Measurements from ENCODE around the gene THAP11. TPM values are rescaled to one million over a fixed set of nuclear protein-coding genes. Genes with fewer than 3 reads are reported as not detected.

THAP11 gene
- total and polyA plus RNA-seq, 2 of the 13 experiments (the other 11 are each of a cell fraction or from before 2014, with no cell fraction given): 44.2 to 53.4 TPM

DNA sequence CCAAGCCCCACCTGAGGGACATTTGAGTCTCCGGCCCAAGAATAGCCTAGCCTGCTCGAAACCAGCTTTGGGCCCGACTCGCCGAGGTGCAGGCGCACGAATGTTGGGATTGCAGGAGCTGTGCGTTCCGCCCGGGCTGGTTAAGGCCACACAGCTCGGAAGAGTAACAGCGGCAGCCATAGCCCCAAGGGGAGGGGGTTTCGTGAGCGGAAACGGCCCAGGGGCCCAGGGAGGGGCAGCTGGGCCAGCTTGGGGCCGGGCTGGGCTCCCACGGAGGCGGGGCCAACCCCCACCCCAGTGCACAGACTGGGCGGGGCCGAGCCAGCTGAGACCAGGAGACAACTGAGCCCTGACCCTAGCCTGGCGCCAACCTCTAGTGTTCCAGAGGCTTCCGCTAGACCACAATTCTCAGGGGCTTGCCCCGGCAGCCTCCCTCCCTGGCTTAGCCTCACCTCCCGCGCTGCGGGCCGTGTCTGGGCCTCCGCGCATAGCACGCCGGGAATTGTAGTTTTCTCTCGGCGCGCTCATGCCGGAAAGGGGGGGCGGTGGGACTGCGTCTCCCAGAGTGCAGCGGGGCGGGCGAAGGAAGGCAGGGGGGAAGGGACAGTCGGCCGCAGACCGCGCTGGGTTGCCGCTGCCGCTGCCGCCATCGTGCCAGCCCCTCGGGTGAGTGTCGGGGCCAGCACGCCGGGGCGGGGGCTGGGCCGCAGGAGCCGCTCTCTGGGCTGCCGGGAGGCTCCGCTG is 4.4 kb downstream of the THAP11 start, which contains the start of gene NUTF2 (continued):
- TF ChIP-seq ZMYM3 (CRISPR knock-in tag; IDR thresholded peaks at IDR 0.05) (no peak; the same call in 1 of the 2 replicates), NKX3-1 (CRISPR knock-in tag; IDR thresholded peaks at IDR 0.05) (peak; percentile 40), JUND (CRISPR knock-in tag; IDR thresholded peaks at IDR 0.05) (peak; percentile 65; the same call in 1 of the 2 replicates), TEF (CRISPR knock-in tag; IDR thresholded peaks at IDR 0.05) (peak; percentile 32; the same call in 1 of the 2 replicates), ZNF891 (CRISPR knock-in tag; IDR thresholded peaks at IDR 0.05) (peak; percentile 28; the same call in 1 of the 2 replicates), BHLHE40 (IDR thresholded peaks at IDR 0.05; ENCODE audit: low read length) (0 out of 2 replicates have a peak, but pooled peaks have one; percentile 6), ZNF607 (CRISPR knock-in tag; IDR thresholded peaks at IDR 0.05; ENCODE audit: borderline replicate concordance) (peak; percentile 87), DPF2 (CRISPR knock-in tag; IDR thresholded peaks at IDR 0.05; ENCODE audit: borderline replicate concordance, low read depth) (peak; percentile 21; the same call in 1 of the 2 replicates), ZFP90 (CRISPR knock-in tag; IDR thresholded peaks at IDR 0.05; ENCODE audit: borderline replicate concordance) (no peak; the same call in 1 of the 2 replicates), ZNF576 (CRISPR knock-in tag; IDR thresholded peaks at IDR 0.05) (peak; percentile 49; the same call in 1 of the 2 replicates), ZNF644 (CRISPR knock-in tag; IDR thresholded peaks at IDR 0.05; ENCODE audit: low read depth) (no peak), ZNF543 (CRISPR knock-in tag; IDR thresholded peaks at IDR 0.05) (peak; percentile 86), HNF1A (IDR thresholded peaks at IDR 0.05; ENCODE audit: low read depth) (peak; percentile 56; the same call in 1 of the 2 replicates), HNF1A (CRISPR knock-in tag; IDR thresholded peaks at IDR 0.05; ENCODE audit: borderline replicate concordance) (peak; percentile 77; the same call in 1 of the 2 replicates), SIX1 (CRISPR knock-in tag; IDR thresholded peaks at IDR 0.05; ENCODE audit: borderline replicate concordance) (no peak), ZNF253 (CRISPR knock-in tag; IDR thresholded peaks at IDR 0.05; ENCODE audit: borderline replicate concordance) (0 out of 2 replicates have a peak, but pooled peaks have one; percentile 18)
- TF ChIP-seq, protein P1, sequence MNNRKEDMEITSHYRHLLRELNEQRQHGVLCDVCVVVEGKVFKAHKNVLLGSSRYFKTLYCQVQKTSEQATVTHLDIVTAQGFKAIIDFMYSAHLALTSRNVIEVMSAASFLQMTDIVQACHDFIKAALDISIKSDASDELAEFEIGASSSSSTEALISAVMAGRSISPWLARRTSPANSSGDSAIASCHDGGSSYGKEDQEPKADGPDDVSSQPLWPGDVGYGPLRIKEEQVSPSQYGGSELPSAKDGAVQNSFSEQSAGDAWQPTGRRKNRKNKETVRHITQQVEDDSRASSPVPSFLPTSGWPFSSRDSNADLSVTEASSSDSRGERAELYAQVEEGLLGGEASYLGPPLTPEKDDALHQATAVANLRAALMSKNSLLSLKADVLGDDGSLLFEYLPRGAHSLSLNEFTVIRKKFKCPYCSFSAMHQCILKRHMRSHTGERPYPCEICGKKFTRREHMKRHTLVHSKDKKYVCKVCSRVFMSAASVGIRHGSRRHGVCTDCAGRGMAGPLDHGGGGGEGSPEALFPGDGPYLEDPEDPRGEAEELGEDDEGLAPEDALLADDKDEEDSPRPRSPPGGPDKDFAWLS (CRISPR knock-in tag; IDR thresholded peaks at IDR 0.05; ENCODE audit: borderline replicate concordance): no peak
- TF ChIP-seq, protein P2, sequence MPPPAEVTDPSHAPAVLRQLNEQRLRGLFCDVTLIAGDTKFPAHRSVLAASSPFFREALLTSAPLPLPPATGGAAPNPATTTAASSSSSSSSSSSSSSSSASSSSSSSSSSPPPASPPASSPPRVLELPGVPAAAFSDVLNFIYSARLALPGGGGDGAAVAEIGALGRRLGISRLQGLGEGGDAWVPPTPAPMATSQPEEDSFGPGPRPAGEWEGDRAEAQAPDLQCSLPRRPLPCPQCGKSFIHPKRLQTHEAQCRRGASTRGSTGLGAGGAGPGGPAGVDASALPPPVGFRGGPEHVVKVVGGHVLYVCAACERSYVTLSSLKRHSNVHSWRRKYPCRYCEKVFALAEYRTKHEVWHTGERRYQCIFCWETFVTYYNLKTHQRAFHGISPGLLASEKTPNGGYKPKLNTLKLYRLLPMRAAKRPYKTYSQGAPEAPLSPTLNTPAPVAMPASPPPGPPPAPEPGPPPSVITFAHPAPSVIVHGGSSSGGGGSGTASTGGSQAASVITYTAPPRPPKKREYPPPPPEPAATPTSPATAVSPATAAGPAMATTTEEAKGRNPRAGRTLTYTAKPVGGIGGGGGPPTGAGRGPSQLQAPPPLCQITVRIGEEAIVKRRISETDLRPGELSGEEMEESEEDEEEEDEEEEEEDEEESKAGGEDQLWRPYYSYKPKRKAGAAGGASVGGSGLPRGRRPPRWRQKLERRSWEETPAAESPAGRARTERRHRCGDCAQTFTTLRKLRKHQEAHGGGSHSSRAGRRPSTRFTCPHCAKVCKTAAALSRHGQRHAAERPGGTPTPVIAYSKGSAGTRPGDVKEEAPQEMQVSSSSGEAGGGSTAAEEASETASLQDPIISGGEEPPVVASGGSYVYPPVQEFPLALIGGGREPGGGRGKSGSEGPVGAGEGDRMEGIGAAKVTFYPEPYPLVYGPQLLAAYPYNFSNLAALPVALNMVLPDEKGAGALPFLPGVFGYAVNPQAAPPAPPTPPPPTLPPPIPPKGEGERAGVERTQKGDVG (CRISPR knock-in tag; IDR thresholded peaks at IDR 0.05; ENCODE audit: borderline replicate concordance): 0 out of 2 replicates have a peak, but pooled peaks have one; percentile 57

Data from HepG2 (cell line).